K562 (cell line): ENCODE data around the gene TMEM41A. TPM values are rescaled to one million over a fixed set of nuclear protein-coding genes. Genes with fewer than 3 reads are reported as not detected.

Experiments used
- ATAC-seq: fragments of 200-7000 bp; cut with Tn5 transposase; 3 replicates; pipeline ENCODE4 v1.9.1; 2020; ENCODE audit warnings: moderate library complexity
- BruUV-seq: library from RNA; stranded (reverse); fragments of 400-500 nt; replicated peaks from 2 replicates; lab custom pipeline; 2021; lab: Mats Ljungman, UMichigan
- CTCF ChIA-PET: fragments of 300-600 bp; formaldehyde crosslinking; extraction: SDS; loops from one replicate; lab custom pipeline; 2021; ENCODE audit warnings: low intra/inter-chr PET ratio; lab: Yijun Ruan, JAX
- POLR2A ChIA-PET: fragments of 300-600, 350-650 bp; sonication (Branson Sonifier 250); formaldehyde crosslinking; extraction: SDS; loops from one replicate; lab custom pipeline; 2021; ENCODE audit warnings: antibody characterized with exemption, inconsistent platforms; lab: Yijun Ruan, JAX
- DNase-seq, 4 experiments: peaks; one replicate each; pipeline versions ENCODE4 v3.0.0 to v3.0.0-alpha.2; 2011 to 2018; ENCODE audit warnings: low spot score in 3 of 4, mixed read lengths in 3 of 4; ENCODE audit errors: extremely low read depth in 1 of 4
- FAIRE-seq: peaks from 2 replicates; lab custom pipeline; 2011; peaks lifted over from hg19 to GRCh38; lab: Jason Lieb, UNC
- H2AFZ ChIP-seq: 2 replicates; pipeline ENCODE4 v1.6.0; 2011; ENCODE audit warnings: low read depth, low read length, control low read depth, inconsistent platforms
- H3K27ac ChIP-seq: fragments of 200-600 bp; 3 replicates; pipeline ENCODE4 v1.8.0; 2011; ENCODE audit warnings: low read depth, mild to moderate bottlenecking, control low read depth, inconsistent platforms, low read length, moderate library complexity, mixed read lengths; ENCODE audit errors: extremely low read depth
- H3K27me3 ChIP-seq, 2 experiments: fragments of 300-600 bp in 1 of 2; 2 replicates in 1 of 2; 3 replicates in 1 of 2; pipeline versions ENCODE4 v1.6.0 to v1.8.0; 2011; ENCODE audit warnings: inconsistent platforms in 2 of 2, low read length in 2 of 2, mild to moderate bottlenecking in 1 of 2, mixed read lengths in 1 of 2, moderate library complexity in 1 of 2; ENCODE audit not compliant: control insufficient read depth in 2 of 2, insufficient read depth in 2 of 2
- H3K36me3 ChIP-seq: fragments of 300-600 bp; 3 replicates; pipeline ENCODE4 v1.8.0; 2011; ENCODE audit warnings: mild to moderate bottlenecking, low read length, inconsistent platforms; ENCODE audit not compliant: control insufficient read depth, insufficient read depth
- H3K4me1 ChIP-seq, 2 experiments: fragments of 200-600 bp in 1 of 2; replicated peaks in 1 of 2; 2 replicates in 1 of 2; 3 replicates in 1 of 2; pipeline versions ENCODE4 v1.5.1 to v1.8.0; 2011; ENCODE audit warnings: inconsistent platforms in 2 of 2, low read length in 2 of 2, mild to moderate bottlenecking in 1 of 2, mixed read lengths in 1 of 2, moderate library complexity in 1 of 2; ENCODE audit not compliant: control insufficient read depth in 2 of 2, insufficient read depth in 2 of 2
- H3K4me2 ChIP-seq: 2 replicates; pipeline ENCODE4 v1.6.1; 2011; ENCODE audit warnings: low read length, control low read depth, inconsistent platforms, mixed read lengths; ENCODE audit not compliant: insufficient read depth
- H3K4me3 ChIP-seq: fragments of 200-600 bp; sonication (generic), shearing (Covaris generic); 2 replicates; pipeline ENCODE4 v1.5.1; 2016; ENCODE audit warnings: control low read depth, inconsistent platforms
- H3K79me2 ChIP-seq: fragments of 200-600 bp; 3 replicates; pipeline ENCODE4 v1.8.0; 2011; ENCODE audit warnings: low read length, inconsistent platforms; ENCODE audit not compliant: control insufficient read depth, insufficient read depth
- H3K9ac ChIP-seq, 2 experiments: 2 replicates each; pipeline versions ENCODE4 v1.6.0 to v1.6.1; 2011; ENCODE audit warnings: low read depth in 2 of 2, low read length in 2 of 2, control low read depth in 1 of 2, inconsistent platforms in 1 of 2, mild to moderate bottlenecking in 1 of 2, mixed read lengths in 1 of 2; ENCODE audit not compliant: insufficient read depth in 1 of 2
- H3K9me1 ChIP-seq: one replicate; pipeline ENCODE4 v1.6.0; 2011; ENCODE audit warnings: inconsistent platforms, mild to moderate bottlenecking, low read length, moderate library complexity; ENCODE audit not compliant: control insufficient read depth, insufficient read depth
- H3K9me3 ChIP-seq: replicated peaks from 2 replicates; pipeline ENCODE4 v1.5.1; 2011; ENCODE audit warnings: low read depth, low read length, inconsistent platforms; ENCODE audit not compliant: control insufficient read depth, insufficient read depth
- H4K20me1 ChIP-seq: replicated peaks from 2 replicates; pipeline ENCODE4 v1.6.1; 2011; ENCODE audit warnings: low read length, inconsistent platforms, mixed read lengths; ENCODE audit not compliant: control insufficient read depth, insufficient read depth
- BHLHE40 ChIP-seq: IDR thresholded peaks from 2 replicates; pipeline ENCODE4 v1.6.1; 2011; ENCODE audit warnings: low read length, improper control_type of control experiment
- ESRRA ChIP-seq: fragments of 450-650 bp; IDR thresholded peaks from 2 replicates; pipeline ENCODE4 v1.6.1; 2014; ENCODE audit warnings: low read depth, mild to moderate bottlenecking, moderate library complexity, borderline replicate concordance
- ETS2 ChIP-seq: IDR thresholded peaks from 2 replicates; pipeline ENCODE4 v1.6.1; 2016; ENCODE audit warnings: borderline replicate concordance, missing genetic modification characterization, mild to moderate bottlenecking, moderate library complexity, missing compliant biosample characterization; ENCODE audit not compliant: poor library complexity, severe bottlenecking
- HNRNPLL ChIP-seq: fragments of 200-400 bp; formaldehyde crosslinking; IDR thresholded peaks from 2 replicates; pipeline ENCODE4 v1.6.1; 2017; ENCODE audit warnings: low read length, low read depth, mild to moderate bottlenecking; ENCODE audit not compliant: poor library complexity, severe bottlenecking
- LEF1 ChIP-seq: fragments of 450-650 bp; IDR thresholded peaks from 2 replicates; pipeline ENCODE4 v1.6.1; 2016; ENCODE audit warnings: mild to moderate bottlenecking
- PCBP2 ChIP-seq: fragments of 200-400 bp; formaldehyde crosslinking; IDR thresholded peaks from 2 replicates; pipeline ENCODE4 v1.6.1; 2018; ENCODE audit warnings: low read length, low read depth, mild to moderate bottlenecking, moderate library complexity; ENCODE audit not compliant: poor library complexity, severe bottlenecking
- RBM14 ChIP-seq: fragments of 200-400 bp; formaldehyde crosslinking; IDR thresholded peaks from 2 replicates; pipeline ENCODE4 v1.6.1; 2018; ENCODE audit warnings: low read depth, mild to moderate bottlenecking, low read length, moderate library complexity, borderline replicate concordance; ENCODE audit not compliant: insufficient read depth
- RFX1 ChIP-seq: fragments of 450-650 bp; IDR thresholded peaks from 2 replicates; pipeline ENCODE4 v1.6.1; 2016; ENCODE audit warnings: mild to moderate bottlenecking, moderate library complexity
- TCF7L2 ChIP-seq: fragments of 150-350 bp; IDR thresholded peaks from 2 replicates; pipeline ENCODE4 v1.6.1; 2016; ENCODE audit warnings: low read depth, mild to moderate bottlenecking, low read length, moderate library complexity
- ZEB2 ChIP-seq: fragments of 450-650 bp; IDR thresholded peaks from 2 replicates; pipeline ENCODE4 v1.6.1; 2016
- ZNF133 ChIP-seq: fragments of 250-450 bp; sonication (Bioruptor Pico); IDR thresholded peaks from 2 replicates; pipeline ENCODE4 v1.4.0; 2020; ENCODE audit warnings: mild to moderate bottlenecking
- ZNF696 ChIP-seq: fragments of 250-450 bp; sonication (Bioruptor Pico); conservative IDR thresholded peaks from 2 replicates; pipeline ENCODE4 v1.4.0; 2020; ENCODE audit warnings: mild to moderate bottlenecking, moderate library complexity
- WGBS: fragments of 100-300 bp; shearing (Covaris generic); methylation state at CpG from one replicate; pipeline ENCODE4 v1.1.6; 2016; ENCODE audit warnings: low coverage, mixed read lengths; ENCODE audit not compliant: insufficient coverage; ENCODE audit errors: missing lambda C conversion rate; 5-methylcytosine and 5-hydroxymethylcytosine counted together
- in situ Hi-C: fragments of 300-500 bp; cut with MboI; formaldehyde crosslinking; loops from 4 replicates; pipeline ENCODE4 v1.15.0; 2018; ENCODE audit warnings: inconsistent platforms, mixed read lengths
- intact Hi-C: fragments of 100-400 bp; cut with micrococcal nuclease; formaldehyde crosslinking; loops from 2 replicates; pipeline ENCODE4 v1.14.2; 2022
- polyA plus RNA-seq, 8 experiments: library from polyadenylated mRNA; depleted of rRNA in 4 of 8; stranded (reverse) in 5 of 8; unstranded in 3 of 8; fragments of >200 nt; fragmentation: Nextera tagmentation in 2 of 8; fragmentation: Illumina TruSeq in 1 of 8; extraction: Ambion mirVana in 2 of 8; extraction: Trizol in 1 of 8; gene quantifications; 2 replicates each; pipeline versions ENCODE4 v1.2.1 to v1.2.3, GENCODE V29; 2011 to 2014; ENCODE audit warnings: inconsistent platforms in 1 of 8, missing spikeins in 1 of 8
- total RNA-seq, 7 experiments: library from RNA; depleted of rRNA in 6 of 7; stranded (reverse); fragments of >200 nt in 6 of 7; fragmentation: Illumina TruSeq in 2 of 7; extraction: Trizol in 2 of 7; gene quantifications; 2 replicates each; pipeline versions ENCODE4 v1.2.1 to v1.2.3, GENCODE V29; 2011 to 2021; ENCODE audit warnings: low replicate concordance in 1 of 7
- TF ChIP-seq, protein P1 (sequence below): fragments of 450-650 bp; IDR thresholded peaks from 2 replicates; pipeline ENCODE4 v1.6.1; 2017; ENCODE audit warnings: mild to moderate bottlenecking, moderate library complexity
- TF ChIP-seq, protein P2 (sequence below): sonication (generic); formaldehyde crosslinking; IDR thresholded peaks from 2 replicates; pipeline ENCODE4 v1.9.0; 2022; ENCODE audit warnings: mild to moderate bottlenecking, missing genetic modification reagents
- TF ChIP-seq, protein P3 (sequence below): fragments of 450-650 bp; IDR thresholded peaks from 2 replicates; pipeline ENCODE4 v1.6.1; 2016; ENCODE audit warnings: antibody characterized with exemption

TMEM41A gene
- total and polyA plus RNA-seq, 9 of the 15 experiments (the other 6 are each of a cell fraction or from before 2014, with no cell fraction given), result 22.5 to 65.9 (median 31.5) TPM

DNA sequence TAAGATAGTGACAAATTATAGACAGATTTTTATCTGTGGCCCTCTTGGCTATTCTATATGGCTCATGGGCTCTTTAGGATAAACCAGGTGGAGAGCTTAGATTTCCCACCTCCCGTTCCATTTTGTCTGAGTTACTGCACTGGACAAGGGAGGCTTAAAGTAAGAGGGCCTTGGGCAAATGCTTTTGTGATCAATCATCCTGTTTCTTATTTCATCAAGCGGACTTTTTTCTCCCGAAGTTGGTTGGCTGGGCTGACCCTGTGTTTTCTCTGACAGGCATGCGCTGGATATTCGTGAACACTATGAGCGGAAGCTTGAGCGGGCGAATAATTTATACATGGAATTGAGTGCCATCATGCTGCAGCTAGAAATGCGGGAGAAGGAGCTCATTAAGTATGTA is 33.4 kb downstream of the TMEM41A start:
- H3K27me3 ChIP-seq, result no peaks in the 10 kb centered on the region
- H3K36me3 ChIP-seq, result no peaks in the 10 kb centered on the region; the same call in 2 of the 3 replicates
- CTCF ChIA-PET, result no interaction called here
- no peak overlapping the region for H3K4me2 ChIP-seq
- H3K27ac ChIP-seq, result no peak overlapping the region
- no peaks in the 10 kb centered on the region for H3K79me2 ChIP-seq
- H4K20me1 ChIP-seq, result no peaks in the 10 kb centered on the region
- no peak overlapping the region for H3K9ac ChIP-seq
- no TSS peak for BruUV-seq
- POLR2A ChIA-PET, result interaction anchor here (0.9 kb wide), 1 partner anchor 18 kb away, joined by 3 read pairs; no protein-coding TSS in a partner anchor
- peaks cover 0 to 9% of the 10 kb centered on the region in 2 experiments; a peak in 3 of 5 replicates for H3K4me1 ChIP-seq
- in situ Hi-C loops (no loop called here), intact Hi-C loops (no loop called here)
- DNase-seq (no peak), FAIRE-seq (no peak), ATAC-seq (no peak)
- no peak overlapping the region for H2AFZ ChIP-seq
- H3K9me1 ChIP-seq, result no peaks in the 10 kb centered on the region
- 80% methylated on average over 9 of the region's 9 CpGs for WGBS
- H3K4me3 ChIP-seq, result no peak overlapping the region
- no peaks in the 10 kb centered on the region for H3K9me3 ChIP-seq
- TF ChIP-seq ETS2 (tag) (no peak), HNRNPLL (no peak), ZEB2 (no peak), ZNF696 (CRISPR knock-in tag) (no peak), RFX1 (no peak), ZNF133 (CRISPR knock-in tag) (no peak), PCBP2 (no peak), ESRRA (no peak), BHLHE40 (no peak), LEF1 (no peak), RBM14 (no peak), TCF7L2 (no peak)
- TF ChIP-seq, protein P1, sequence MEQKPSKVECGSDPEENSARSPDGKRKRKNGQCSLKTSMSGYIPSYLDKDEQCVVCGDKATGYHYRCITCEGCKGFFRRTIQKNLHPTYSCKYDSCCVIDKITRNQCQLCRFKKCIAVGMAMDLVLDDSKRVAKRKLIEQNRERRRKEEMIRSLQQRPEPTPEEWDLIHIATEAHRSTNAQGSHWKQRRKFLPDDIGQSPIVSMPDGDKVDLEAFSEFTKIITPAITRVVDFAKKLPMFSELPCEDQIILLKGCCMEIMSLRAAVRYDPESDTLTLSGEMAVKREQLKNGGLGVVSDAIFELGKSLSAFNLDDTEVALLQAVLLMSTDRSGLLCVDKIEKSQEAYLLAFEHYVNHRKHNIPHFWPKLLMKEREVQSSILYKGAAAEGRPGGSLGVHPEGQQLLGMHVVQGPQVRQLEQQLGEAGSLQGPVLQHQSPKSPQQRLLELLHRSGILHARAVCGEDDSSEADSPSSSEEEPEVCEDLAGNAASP, result no peak
- TF ChIP-seq, protein P2, sequence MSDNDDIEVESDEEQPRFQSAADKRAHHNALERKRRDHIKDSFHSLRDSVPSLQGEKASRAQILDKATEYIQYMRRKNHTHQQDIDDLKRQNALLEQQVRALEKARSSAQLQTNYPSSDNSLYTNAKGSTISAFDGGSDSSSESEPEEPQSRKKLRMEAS, result no peak
- TF ChIP-seq, protein P3, sequence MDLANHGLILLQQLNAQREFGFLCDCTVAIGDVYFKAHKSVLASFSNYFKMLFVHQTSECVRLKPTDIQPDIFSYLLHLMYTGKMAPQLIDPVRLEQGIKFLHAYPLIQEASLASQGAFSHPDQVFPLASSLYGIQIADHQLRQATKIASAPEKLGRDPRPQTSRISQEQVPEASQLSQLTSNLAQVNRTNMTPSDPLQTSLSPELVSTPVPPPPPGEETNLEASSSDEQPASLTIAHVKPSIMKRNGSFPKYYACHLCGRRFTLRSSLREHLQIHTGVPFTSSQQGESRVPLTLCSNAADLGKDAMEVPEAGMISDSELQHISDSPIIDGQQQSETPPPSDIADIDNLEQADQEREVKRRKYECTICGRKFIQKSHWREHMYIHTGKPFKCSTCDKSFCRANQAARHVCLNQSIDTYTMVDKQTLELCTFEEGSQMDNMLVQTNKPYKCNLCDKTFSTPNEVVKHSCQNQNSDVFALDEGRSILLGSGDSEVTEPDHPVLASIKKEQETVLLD, result no peak
